Caco-2 (cell line): Measurements from ENCODE around the gene ACER3. TPM values are rescaled to one million over a fixed set of nuclear protein-coding genes. Genes with fewer than 3 reads are reported as not detected.

ENCODE experiments used
- BruUV-seq: library from RNA; stranded (reverse); fragments of 400-500 nt; replicated peaks from 2 replicates; lab custom pipeline; 2021; lab: Mats Ljungman, UMichigan
- CTCF ChIA-PET: fragments of 300-600 bp; sonication (Branson Sonifier 250); formaldehyde crosslinking; loops from one replicate; lab custom pipeline; 2022; ENCODE audit warnings: antibody characterized with exemption; lab: Charles Lee
- POLR2A ChIA-PET: fragments of 300-600 bp; sonication (Branson Sonifier 250); formaldehyde crosslinking; loops from one replicate; lab custom pipeline; 2022; ENCODE audit warnings: antibody characterized with exemption; lab: Charles Lee
- DNase-seq, 2 experiments: peaks; one replicate each; pipeline versions ENCODE4 v3.0.0 to v3.0.0-alpha.2; 2020 to 2022
- H3K27me3 ChIP-seq: replicated peaks from 2 replicates; pipeline ENCODE4 v1.6.0; 2011; ENCODE audit warnings: low read length; ENCODE audit not compliant: control insufficient read depth, insufficient read depth
- H3K36me3 ChIP-seq: 2 replicates; pipeline ENCODE4 v1.5.1; 2011; ENCODE audit warnings: low read length; ENCODE audit not compliant: control insufficient read depth, insufficient read depth
- H3K4me1 ChIP-seq: fragments of 250-450 bp; sonication (Bioruptor Pico); 2 replicates; pipeline ENCODE4 v1.5.1; 2020; ENCODE audit warnings: mild to moderate bottlenecking
- H3K4me3 ChIP-seq: 2 replicates; pipeline ENCODE4 v1.5.1; 2011; ENCODE audit warnings: low read depth, mild to moderate bottlenecking, control low read depth, low read length
- H3K9me3 ChIP-seq: fragments of 250-450 bp; sonication (Bioruptor Pico); 2 replicates; pipeline ENCODE4 v1.5.1; 2020; ENCODE audit warnings: mild to moderate bottlenecking, moderate library complexity
- H3K27ac Mint-ChIP-seq: one replicate; pipeline ENCODE4 v1.8.0; 2022; ENCODE audit warnings: mixed read lengths; ENCODE audit not compliant: unreplicated experiment
- H3K27me3 Mint-ChIP-seq: one replicate; pipeline ENCODE4 v1.8.0; 2022; ENCODE audit warnings: mixed read lengths; ENCODE audit not compliant: insufficient read depth, unreplicated experiment
- H3K36me3 Mint-ChIP-seq: one replicate; pipeline ENCODE4 v1.8.0; 2022; ENCODE audit warnings: mild to moderate bottlenecking, mixed read lengths; ENCODE audit not compliant: insufficient read depth, unreplicated experiment
- H3K4me1 Mint-ChIP-seq: one replicate; pipeline ENCODE4 v1.8.0; 2022; ENCODE audit warnings: low read depth, mixed read lengths; ENCODE audit not compliant: unreplicated experiment
- H3K4me3 Mint-ChIP-seq: one replicate; pipeline ENCODE4 v1.8.0; 2022; ENCODE audit warnings: mild to moderate bottlenecking, moderate library complexity, mixed read lengths; ENCODE audit not compliant: unreplicated experiment
- H3K9me3 Mint-ChIP-seq: one replicate; pipeline ENCODE4 v1.8.0; 2022; ENCODE audit warnings: mixed read lengths; ENCODE audit not compliant: unreplicated experiment
- intact Hi-C: fragments of 100-400 bp; cut with micrococcal nuclease; formaldehyde crosslinking; loops from one replicate; pipeline ENCODE4 v1.10.0; 2022; ENCODE audit not compliant: unreplicated experiment
- total RNA-seq: library from RNA; stranded (reverse); gene quantifications from 2 replicates; pipeline ENCODE4 v1.2.3, GENCODE V29; 2022
- TF ChIP-seq, protein P1 (sequence below), 2 experiments: fragments of 200-600 bp in 1 of 2; IDR thresholded peaks; 1 replicate in 1 of 2; 2 replicates in 1 of 2; pipeline versions ENCODE4 v1.5.1 to v1.8.0; 2011 to 2022; ENCODE audit warnings: antibody characterized with exemption in 1 of 2, control low read depth in 1 of 2, inconsistent platforms in 1 of 2, low read depth in 1 of 2, low read length in 1 of 2, mild to moderate bottlenecking in 1 of 2, moderate library complexity in 1 of 2; ENCODE audit not compliant: insufficient read depth in 1 of 2, severe bottlenecking in 1 of 2, unreplicated experiment in 1 of 2

ACER3 gene
- total RNA-seq, 1 experiment from 2014 or later, result 37.5 TPM

DNA sequence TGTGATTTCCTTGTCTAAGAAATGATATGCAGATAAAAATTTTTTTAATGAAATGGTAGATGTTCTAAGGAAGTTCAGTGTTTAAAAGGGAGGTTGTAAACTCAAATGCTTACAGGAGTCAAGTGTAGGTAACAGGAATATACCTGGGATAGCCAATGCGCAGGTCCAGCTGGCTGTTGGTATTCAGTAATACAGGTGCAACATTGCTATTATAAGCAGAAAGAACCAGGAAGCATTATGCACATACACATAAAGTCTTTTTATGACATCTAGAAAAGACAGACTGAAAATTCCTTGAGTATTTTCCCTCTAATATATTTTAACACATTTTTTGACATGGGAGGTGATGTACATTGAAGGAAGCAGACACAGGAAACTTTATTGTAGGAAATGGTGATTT, 129.9 kb downstream of the ACER3 start:
- Mint-ChIP-seq H3K4me3 (no peak overlapping the region), H3K4me1 (no peaks in the 10 kb centered on the region), H3K27me3 (no peaks in the 10 kb centered on the region), H3K36me3 (no peaks in the 10 kb centered on the region), H3K9me3 (no peaks in the 10 kb centered on the region), H3K27ac (no peak overlapping the region)
- H3K27me3 ChIP-seq, result no peaks in the 10 kb centered on the region
- H3K4me1 ChIP-seq, result no peaks in the 10 kb centered on the region
- CTCF ChIA-PET, result no interaction called here
- no peak overlapping the region for H3K4me3 ChIP-seq
- POLR2A ChIA-PET, result no interaction called here
- no TSS peak for BruUV-seq
- TF ChIP-seq, protein P1, sequence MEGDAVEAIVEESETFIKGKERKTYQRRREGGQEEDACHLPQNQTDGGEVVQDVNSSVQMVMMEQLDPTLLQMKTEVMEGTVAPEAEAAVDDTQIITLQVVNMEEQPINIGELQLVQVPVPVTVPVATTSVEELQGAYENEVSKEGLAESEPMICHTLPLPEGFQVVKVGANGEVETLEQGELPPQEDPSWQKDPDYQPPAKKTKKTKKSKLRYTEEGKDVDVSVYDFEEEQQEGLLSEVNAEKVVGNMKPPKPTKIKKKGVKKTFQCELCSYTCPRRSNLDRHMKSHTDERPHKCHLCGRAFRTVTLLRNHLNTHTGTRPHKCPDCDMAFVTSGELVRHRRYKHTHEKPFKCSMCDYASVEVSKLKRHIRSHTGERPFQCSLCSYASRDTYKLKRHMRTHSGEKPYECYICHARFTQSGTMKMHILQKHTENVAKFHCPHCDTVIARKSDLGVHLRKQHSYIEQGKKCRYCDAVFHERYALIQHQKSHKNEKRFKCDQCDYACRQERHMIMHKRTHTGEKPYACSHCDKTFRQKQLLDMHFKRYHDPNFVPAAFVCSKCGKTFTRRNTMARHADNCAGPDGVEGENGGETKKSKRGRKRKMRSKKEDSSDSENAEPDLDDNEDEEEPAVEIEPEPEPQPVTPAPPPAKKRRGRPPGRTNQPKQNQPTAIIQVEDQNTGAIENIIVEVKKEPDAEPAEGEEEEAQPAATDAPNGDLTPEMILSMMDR (IDR thresholded peaks at IDR 0.05; ENCODE audit: insufficient read depth in 1 of 2, low read depth in 1 of 2, low read length in 1 of 2, severe bottlenecking in 1 of 2, unreplicated experiment in 1 of 2), result no peak
- intact Hi-C loops, result no loop called here
- no peak for DNase-seq
- no peaks in the 10 kb centered on the region for H3K9me3 ChIP-seq
- H3K36me3 ChIP-seq, result no peaks in the 10 kb centered on the region; the same call in 1 of the 2 replicates

DNA sequence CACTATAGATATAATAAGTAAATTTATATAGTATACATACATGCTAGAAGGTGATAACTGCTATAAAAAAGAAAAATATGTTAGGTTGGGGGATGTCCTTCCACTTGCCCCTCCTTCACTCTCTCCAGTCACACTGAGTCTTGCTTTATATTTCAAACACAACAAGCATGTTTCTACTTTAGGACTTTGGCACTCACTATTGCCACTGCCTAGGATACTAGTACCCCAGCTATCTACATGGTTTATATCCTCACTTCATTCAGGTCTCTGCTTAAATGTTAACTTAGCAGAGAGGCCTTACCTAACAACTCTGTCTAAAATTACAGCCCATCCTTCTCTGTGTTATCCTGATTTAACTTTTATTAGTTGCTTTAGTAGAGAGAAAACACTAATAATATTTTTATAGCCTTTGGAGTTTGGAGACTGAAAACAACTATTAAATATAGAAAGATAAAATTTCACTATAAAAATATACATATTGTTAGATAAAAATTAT, 134.4 kb downstream of the ACER3 start:
- Histone ChIP-seq H3K4me3 (no peak overlapping the region), H3K27me3 (no peaks in the 10 kb centered on the region), H3K36me3 (no peaks in the 10 kb centered on the region; the same call in 1 of the 2 replicates), H3K9me3 (no peaks in the 10 kb centered on the region), H3K4me1 (no peaks in the 10 kb centered on the region)
- DNase-seq, result no peak
- Mint-ChIP-seq H3K9me3 (no peaks in the 10 kb centered on the region), H3K36me3 (no peaks in the 10 kb centered on the region), H3K27me3 (no peaks in the 10 kb centered on the region), H3K4me3 (no peak overlapping the region), H3K27ac (no peak overlapping the region), H3K4me1 (no peaks in the 10 kb centered on the region)
- ChIA-PET POLR2A (no interaction called here), CTCF (interaction anchor here (0.6 to 1.0 kb wide), 3 partner anchors 47 to 551 kb away, joined by 3 to 4 read pairs (median 4); no protein-coding TSS in a partner anchor)
- intact Hi-C loops, result no loop called here
- TF ChIP-seq, protein P1 (IDR thresholded peaks at IDR 0.05; ENCODE audit: insufficient read depth in 1 of 2, low read depth in 1 of 2, low read length in 1 of 2, severe bottlenecking in 1 of 2, unreplicated experiment in 1 of 2), result no peak
- no TSS peak for BruUV-seq

DNA sequence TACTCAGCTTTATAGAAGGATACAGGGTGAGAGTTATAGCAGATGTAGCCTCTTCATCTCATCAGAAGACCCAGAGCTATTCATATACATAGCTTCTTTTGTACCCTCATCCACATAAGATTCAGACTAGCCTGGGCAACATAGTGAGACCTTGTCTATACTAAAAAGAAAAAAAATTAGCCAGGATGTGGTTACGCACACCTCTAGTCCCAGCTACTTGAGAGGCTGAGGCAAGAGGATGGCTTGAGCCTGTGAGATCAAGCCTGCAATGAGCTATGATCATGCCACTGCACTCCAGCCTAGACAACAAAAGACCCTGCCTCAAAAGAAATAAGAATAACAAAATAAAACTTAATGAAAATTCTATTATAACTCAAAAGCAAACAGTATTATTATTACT, 136.8 kb downstream of the ACER3 start:
- H3K4me3 ChIP-seq, result no peak overlapping the region
- H3K36me3 Mint-ChIP-seq, result no peaks in the 10 kb centered on the region
- peaks cover 6% of the 10 kb centered on the region for H3K4me1 Mint-ChIP-seq
- no peaks in the 10 kb centered on the region for H3K9me3 ChIP-seq
- ChIA-PET CTCF (interaction anchor here (1.4 kb wide), 1 partner anchor 79 kb away, joined by 4 read pairs; no protein-coding TSS in a partner anchor), POLR2A (no interaction called here)
- no peak for DNase-seq
- no peaks in the 10 kb centered on the region for H3K36me3 ChIP-seq
- intact Hi-C loops, result no loop called here
- no peaks in the 10 kb centered on the region for H3K27me3 Mint-ChIP-seq
- H3K4me3 Mint-ChIP-seq, result no peak overlapping the region
- TF ChIP-seq, protein P1 (IDR thresholded peaks at IDR 0.05; ENCODE audit: insufficient read depth in 1 of 2, low read depth in 1 of 2, low read length in 1 of 2, severe bottlenecking in 1 of 2, unreplicated experiment in 1 of 2), result no peak
- no peaks in the 10 kb centered on the region for H3K27me3 ChIP-seq
- no TSS peak for BruUV-seq
- no peaks in the 10 kb centered on the region for H3K9me3 Mint-ChIP-seq
- 0 out of 2 replicates have a peak, but pooled peaks cover 12% of the 10 kb centered on the region for H3K4me1 ChIP-seq
- no peak overlapping the region for H3K27ac Mint-ChIP-seq
